Activated naive CD8-positive, alpha-beta T cell (primary cell): ENCODE results near the gene HSD17B7.

Source experiments
- H3K27ac Mint-ChIP-seq: one replicate; pipeline ENCODE4 v1.8.0; 2021; ENCODE audit warnings: mixed read lengths
- H3K27me3 Mint-ChIP-seq: one replicate; pipeline ENCODE4 v1.8.0; 2021; ENCODE audit warnings: mixed read lengths
- H3K36me3 Mint-ChIP-seq: one replicate; pipeline ENCODE4 v1.8.0; 2021; ENCODE audit warnings: mixed read lengths
- H3K4me1 Mint-ChIP-seq: one replicate; pipeline ENCODE4 v1.8.0; 2021; ENCODE audit warnings: low read depth, mixed read lengths
- H3K4me3 Mint-ChIP-seq: one replicate; pipeline ENCODE4 v1.8.0; 2021; ENCODE audit warnings: mild to moderate bottlenecking, mixed read lengths
- H3K9me3 Mint-ChIP-seq: one replicate; pipeline ENCODE4 v1.8.0; 2021; ENCODE audit warnings: low read depth, mixed read lengths

Gene HSD17B7

DNA sequence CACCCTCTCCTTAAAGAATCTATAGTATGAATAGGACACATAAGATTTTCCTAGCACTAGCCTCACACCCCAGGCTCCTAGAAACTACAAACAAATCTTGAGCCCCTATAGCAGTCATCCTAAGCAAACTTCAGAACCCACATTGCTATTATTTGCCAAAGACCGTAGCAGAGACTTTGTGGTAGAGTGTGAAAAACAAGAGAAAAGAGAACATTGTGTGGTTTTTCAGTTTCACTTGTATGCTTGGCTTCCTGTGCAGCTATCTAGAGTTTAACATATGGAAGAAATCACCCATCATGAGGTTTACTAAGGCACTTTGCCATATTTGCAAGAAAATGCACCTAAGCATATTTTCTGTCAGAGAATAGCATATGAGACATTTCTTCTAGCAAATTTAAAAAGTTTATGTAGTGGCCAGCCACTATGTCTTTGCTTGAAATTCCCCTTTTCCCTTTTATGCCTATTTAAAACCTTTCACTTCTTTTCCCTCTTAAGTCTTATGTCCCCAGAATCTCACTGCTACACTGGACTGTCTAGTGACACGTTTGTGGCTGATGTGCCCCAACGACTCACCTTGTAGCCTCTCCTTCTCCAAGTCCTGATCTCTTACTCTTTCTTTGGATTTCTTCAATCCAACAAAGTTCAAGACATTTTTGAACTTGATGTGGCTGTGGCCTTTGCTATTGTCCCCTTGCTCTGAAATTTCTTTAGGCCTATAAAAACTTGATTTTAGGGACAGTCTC lies 44.8 kb downstream of the HSD17B7 start:
- Mint-ChIP-seq H3K4me1 (peaks cover 5% of the 10 kb centered on the region), H3K9me3 (peaks cover 14% of the 10 kb centered on the region), H3K27ac (no peak overlapping the region), H3K4me3 (no peak overlapping the region), H3K27me3 (peaks cover 19% of the 10 kb centered on the region), H3K36me3 (peaks cover 10% of the 10 kb centered on the region)

- H3K4me1 Mint-ChIP-seq = peaks cover 5% of the 10 kb centered on the region
- peaks cover 14% of the 10 kb centered on the region for H3K9me3 Mint-ChIP-seq
- no peak overlapping the region for H3K4me3 Mint-ChIP-seq
- H3K36me3 Mint-ChIP-seq = peaks cover 10% of the 10 kb centered on the region
- H3K27ac Mint-ChIP-seq = no peak overlapping the region
- peaks cover 25% of the 10 kb centered on the region for H3K27me3 Mint-ChIP-seq
These were observed 48.4 kb downstream of the HSD17B7 start for GRCh38 chr1:162838863-162839262.

DNA sequence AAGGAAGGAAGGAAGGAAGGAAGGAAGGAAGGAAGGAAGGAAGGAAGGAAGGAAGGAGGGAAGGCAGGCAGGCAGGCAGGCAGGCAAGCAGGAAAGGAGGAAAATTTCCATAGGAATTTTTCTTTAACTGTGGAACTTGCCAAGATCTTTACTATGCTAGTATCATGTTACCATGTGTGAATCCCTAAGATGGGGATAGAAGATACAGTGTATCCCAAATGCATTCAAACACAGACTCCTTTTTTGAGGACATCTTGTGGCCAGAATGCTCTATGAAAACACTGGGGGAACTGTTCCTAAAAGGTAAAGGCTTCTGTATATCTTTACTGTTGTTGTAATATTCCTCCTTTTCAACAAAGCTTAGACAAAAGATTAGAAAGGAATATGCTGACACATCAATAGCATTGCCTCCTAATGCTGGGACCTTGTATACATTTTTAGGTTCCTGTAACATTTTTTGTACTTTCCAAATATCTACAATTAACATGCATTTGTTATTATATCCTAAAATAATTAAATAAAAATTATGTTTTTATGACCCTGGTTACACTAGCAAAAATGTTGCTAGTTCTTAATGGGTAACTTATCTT lies 49.8 kb downstream of the HSD17B7 start:
- Mint-ChIP-seq H3K4me3 (no peak overlapping the region), H3K36me3 (peaks cover 10% of the 10 kb centered on the region), H3K27me3 (peaks cover 21% of the 10 kb centered on the region), H3K27ac (no peak overlapping the region), H3K9me3 (peaks cover 14% of the 10 kb centered on the region), H3K4me1 (peaks cover 1% of the 10 kb centered on the region)

DNA sequence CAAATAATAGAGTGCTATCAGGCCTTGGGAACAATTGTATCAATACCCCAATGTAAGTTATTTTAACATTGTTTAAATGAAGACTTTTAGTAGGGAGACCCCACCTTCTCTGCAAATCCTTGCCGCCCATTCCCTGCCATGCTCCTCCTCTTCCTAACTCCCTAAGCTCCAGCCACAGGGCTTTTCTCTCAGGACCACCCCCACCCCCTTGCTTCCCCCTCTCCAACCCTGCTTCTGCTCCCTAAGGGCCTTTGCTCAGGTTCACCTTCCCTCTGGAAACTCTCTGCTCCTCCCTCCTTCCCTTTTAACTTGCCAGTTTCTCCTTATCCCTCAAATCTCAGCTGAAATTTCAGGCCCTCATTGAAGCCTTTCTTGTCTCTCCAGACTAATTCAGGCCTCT lies 53.7 kb downstream of the HSD17B7 start:
- H3K27me3 Mint-ChIP-seq = peaks cover 13% of the 10 kb centered on the region
- H3K9me3 Mint-ChIP-seq = peaks cover 4% of the 10 kb centered on the region
- H3K36me3 Mint-ChIP-seq = no peaks in the 10 kb centered on the region
- H3K4me1 Mint-ChIP-seq = no peaks in the 10 kb centered on the region
- H3K27ac Mint-ChIP-seq = no peak overlapping the region
- no peak overlapping the region for H3K4me3 Mint-ChIP-seq

DNA sequence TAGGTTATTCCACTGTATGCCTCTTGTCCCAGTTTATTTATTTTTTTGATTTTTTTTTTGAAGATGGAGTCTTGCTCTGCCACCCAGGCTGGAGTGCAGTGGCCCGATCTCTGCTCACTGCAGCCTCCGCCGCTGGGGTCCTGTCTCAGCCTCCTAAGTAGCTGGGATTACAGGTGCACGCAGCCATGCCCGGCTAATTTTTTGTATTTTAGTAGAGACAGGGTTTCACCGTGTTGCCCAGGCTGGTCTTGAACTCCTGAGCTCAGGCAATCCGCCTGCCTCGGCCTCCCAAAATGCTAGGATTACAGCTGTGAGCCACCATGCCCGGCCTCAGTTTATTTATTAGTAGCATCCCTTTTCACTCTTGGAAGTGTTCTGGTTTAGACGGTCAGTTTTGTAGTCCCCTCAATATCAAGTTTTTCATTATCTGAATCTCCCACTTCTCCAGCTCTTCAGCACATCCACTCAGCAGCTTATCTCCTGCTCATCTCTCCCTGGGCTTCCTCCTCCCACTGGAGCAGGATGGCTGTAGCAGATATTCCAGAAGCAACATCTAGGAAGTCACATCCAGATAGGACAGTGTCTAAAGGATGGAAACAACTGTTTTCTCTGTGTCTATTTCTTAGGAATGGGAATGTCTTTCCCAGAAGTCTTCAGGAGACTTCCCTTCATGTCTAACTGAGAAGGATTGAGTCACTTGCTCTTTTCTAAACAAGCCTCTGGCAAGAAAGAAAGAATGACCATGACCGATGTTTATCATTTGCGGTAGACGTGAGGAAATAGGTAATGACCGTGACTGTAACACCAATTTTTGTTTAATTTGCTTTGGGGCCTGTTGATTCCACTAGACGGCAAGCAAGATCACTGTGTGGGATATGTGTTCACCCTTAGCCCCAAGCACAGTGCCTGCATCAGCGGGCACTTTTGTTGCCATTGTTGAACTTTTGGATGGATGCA lies 56.0 kb downstream of the HSD17B7 start:
- Mint-ChIP-seq H3K27me3 (peaks cover 6% of the 10 kb centered on the region), H3K36me3 (no peaks in the 10 kb centered on the region), H3K4me3 (no peak overlapping the region), H3K27ac (no peak overlapping the region), H3K9me3 (no peaks in the 10 kb centered on the region), H3K4me1 (no peaks in the 10 kb centered on the region)

DNA sequence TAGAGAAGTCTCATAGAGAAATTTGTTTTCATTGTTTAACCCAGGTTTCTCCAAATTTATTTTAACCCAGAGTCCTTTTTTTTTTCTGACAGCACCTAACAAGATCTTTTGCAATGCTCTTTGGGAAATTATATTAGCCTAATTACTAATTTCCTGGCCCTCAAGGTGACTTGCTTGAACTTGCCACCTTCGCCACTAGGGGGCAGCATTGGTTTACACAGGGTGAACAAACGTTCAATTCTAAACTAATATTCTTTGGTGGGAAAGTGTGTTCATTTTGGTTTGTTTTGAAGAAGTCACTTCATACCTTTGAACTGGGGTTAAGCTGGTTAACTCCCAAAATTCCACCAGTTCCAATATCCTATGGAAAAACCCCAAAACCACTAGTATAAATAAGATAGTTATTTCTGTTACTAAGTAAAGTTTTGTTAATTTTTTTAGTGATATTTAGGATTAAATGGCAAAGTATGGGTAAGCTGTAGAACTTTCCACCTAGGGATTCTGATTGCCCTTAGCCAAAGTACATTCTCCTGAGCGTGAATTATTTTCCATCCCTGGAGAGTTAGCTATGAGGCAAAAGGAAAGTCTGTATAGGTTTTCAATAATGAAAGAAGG lies 57.4 kb downstream of the HSD17B7 start:
- no peaks in the 10 kb centered on the region for H3K4me1 Mint-ChIP-seq
- no peak overlapping the region for H3K4me3 Mint-ChIP-seq
- no peaks in the 10 kb centered on the region for H3K9me3 Mint-ChIP-seq
- H3K27ac Mint-ChIP-seq = no peak overlapping the region
- peaks cover 3% of the 10 kb centered on the region for H3K27me3 Mint-ChIP-seq
- no peaks in the 10 kb centered on the region for H3K36me3 Mint-ChIP-seq

DNA sequence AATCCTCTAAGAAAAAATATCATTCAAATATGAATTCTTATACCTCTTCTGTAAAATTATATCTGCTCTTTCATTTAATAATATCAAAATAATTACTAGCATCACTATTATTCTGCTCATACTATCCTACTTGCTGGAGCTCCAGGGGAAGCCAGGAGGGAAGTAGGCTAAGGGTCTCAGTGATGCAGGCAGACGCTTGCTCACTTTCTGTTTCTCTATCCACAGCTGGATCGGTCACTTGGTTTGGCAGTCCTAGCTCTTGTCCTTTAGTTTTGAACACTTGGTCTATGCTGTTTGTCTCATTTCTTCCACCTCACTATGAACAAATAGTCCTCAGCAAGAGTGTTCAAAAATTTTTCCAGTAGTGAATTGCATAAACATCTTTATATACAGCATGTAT lies 59.2 kb downstream of the HSD17B7 start:
- peaks cover 2% of the 10 kb centered on the region for H3K27me3 Mint-ChIP-seq
- no peaks in the 10 kb centered on the region for H3K4me1 Mint-ChIP-seq
- H3K4me3 Mint-ChIP-seq = no peak overlapping the region
- no peaks in the 10 kb centered on the region for H3K36me3 Mint-ChIP-seq
- H3K27ac Mint-ChIP-seq = no peak overlapping the region
- no peaks in the 10 kb centered on the region for H3K9me3 Mint-ChIP-seq

- no peaks in the 10 kb centered on the region for H3K36me3 Mint-ChIP-seq
These were observed 60.8 kb downstream of the HSD17B7 start for GRCh38 chr1:162851341-162851740.

GRCh38 chr1:162854245-162854882 lies 63.9 kb downstream of the HSD17B7 start:
- no peak overlapping the region for H3K4me3 Mint-ChIP-seq
- no peaks in the 10 kb centered on the region for H3K36me3 Mint-ChIP-seq
- H3K27me3 Mint-ChIP-seq = peaks cover 2% of the 10 kb centered on the region
- no peaks in the 10 kb centered on the region for H3K4me1 Mint-ChIP-seq
- no peaks in the 10 kb centered on the region for H3K9me3 Mint-ChIP-seq
- H3K27ac Mint-ChIP-seq = no peak overlapping the region

More at GRCh38 chr1:162851341-162851740, 60.8 kb downstream of the HSD17B7 start:
- Mint-ChIP-seq H3K4me1 (no peaks in the 10 kb centered on the region), H3K4me3 (no peak overlapping the region), H3K27ac (no peak overlapping the region), H3K9me3 (no peaks in the 10 kb centered on the region), H3K27me3 (peaks cover 2% of the 10 kb centered on the region)

DNA sequence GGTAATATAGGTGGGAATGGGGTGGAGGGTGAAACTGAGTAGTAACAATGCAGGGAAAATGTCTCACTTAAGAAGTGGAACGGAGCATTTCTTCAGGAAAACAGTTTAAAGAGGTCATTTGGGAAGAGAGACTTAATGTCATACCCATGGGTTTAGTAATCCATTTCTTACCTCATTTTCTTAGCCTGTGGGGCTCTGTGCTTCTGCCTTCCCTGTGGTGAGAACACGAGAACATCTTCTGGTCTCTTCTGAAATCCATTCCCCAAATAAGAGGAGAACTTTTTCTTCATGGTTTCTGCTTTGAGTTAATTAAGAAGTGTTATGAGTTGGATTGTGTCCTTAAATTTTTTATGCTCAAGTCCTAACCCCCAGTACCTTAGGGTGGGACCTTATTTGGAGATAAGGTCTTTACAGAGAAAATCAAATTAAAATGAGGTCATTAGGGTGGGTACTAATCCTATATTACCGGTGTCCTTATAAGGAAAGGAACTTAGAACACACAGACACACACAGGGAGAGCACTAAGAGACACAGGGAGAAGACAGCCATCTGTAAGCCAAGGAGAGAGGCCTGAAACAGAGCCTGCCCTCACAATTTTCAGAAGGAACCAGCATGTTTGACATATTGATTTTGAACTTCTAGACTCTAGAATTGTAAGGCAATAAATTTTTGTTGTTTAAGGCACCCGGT lies 65.1 kb downstream of the HSD17B7 start:
- H3K9me3 Mint-ChIP-seq = no peaks in the 10 kb centered on the region
- no peaks in the 10 kb centered on the region for H3K36me3 Mint-ChIP-seq
- H3K27ac Mint-ChIP-seq = no peak overlapping the region
- no peak overlapping the region for H3K4me3 Mint-ChIP-seq
- H3K27me3 Mint-ChIP-seq = peaks cover 2% of the 10 kb centered on the region
- no peaks in the 10 kb centered on the region for H3K4me1 Mint-ChIP-seq

DNA sequence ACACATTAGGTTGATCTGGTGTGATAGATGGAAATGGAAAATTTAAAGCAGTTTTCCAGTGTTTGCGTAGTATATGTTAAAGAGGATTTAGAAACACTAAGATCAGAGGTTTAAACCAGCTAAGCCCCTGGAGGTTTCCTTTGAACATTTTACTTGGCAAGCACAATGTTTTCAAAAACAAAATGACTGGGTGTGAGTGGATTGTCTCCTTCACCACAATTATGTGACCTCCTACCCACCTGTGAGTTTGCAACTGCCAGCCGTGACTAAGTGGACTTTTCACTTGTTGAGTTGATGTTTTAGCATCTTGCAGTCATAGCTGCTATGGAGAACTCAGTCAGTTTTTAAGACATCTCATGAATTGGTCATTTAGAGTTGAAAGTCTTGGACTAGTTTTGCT lies 65.8 kb downstream of the HSD17B7 start:
- no peaks in the 10 kb centered on the region for H3K36me3 Mint-ChIP-seq
- H3K27me3 Mint-ChIP-seq = peaks cover 2% of the 10 kb centered on the region
- H3K27ac Mint-ChIP-seq = no peak overlapping the region
- no peak overlapping the region for H3K4me3 Mint-ChIP-seq
- H3K4me1 Mint-ChIP-seq = no peaks in the 10 kb centered on the region
- no peaks in the 10 kb centered on the region for H3K9me3 Mint-ChIP-seq

DNA sequence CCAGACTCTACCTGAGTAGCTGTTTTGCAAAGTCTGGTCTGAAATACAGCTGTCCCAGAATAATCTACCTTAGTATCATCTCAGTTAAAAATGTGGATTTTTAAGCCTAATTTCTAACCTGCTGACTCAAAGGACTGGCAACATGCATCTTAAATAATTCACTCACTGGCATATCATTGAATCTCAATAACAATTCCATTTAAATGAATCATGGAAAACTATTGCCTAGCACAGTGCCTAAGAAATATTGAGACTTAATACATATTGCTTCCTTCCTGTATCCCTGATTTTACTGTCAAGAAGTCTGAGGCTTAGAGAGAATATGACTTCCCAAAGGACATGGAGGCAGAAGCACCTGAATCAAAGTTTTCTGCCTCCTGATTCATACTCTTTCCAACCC lies 67.3 kb downstream of the HSD17B7 start:
- no peak overlapping the region for H3K4me3 Mint-ChIP-seq
- no peaks in the 10 kb centered on the region for H3K36me3 Mint-ChIP-seq
- H3K27ac Mint-ChIP-seq = no peak overlapping the region
- no peaks in the 10 kb centered on the region for H3K9me3 Mint-ChIP-seq
- no peaks in the 10 kb centered on the region for H3K4me1 Mint-ChIP-seq
- peaks cover 7% of the 10 kb centered on the region for H3K27me3 Mint-ChIP-seq

GRCh38 chr1:162859191-162859590 lies 68.7 kb downstream of the HSD17B7 start:
- no peaks in the 10 kb centered on the region for H3K9me3 Mint-ChIP-seq
- no peaks in the 10 kb centered on the region for H3K4me1 Mint-ChIP-seq
- H3K27me3 Mint-ChIP-seq = peaks cover 13% of the 10 kb centered on the region
- no peak overlapping the region for H3K27ac Mint-ChIP-seq
- H3K36me3 Mint-ChIP-seq = no peaks in the 10 kb centered on the region
- no peak overlapping the region for H3K4me3 Mint-ChIP-seq

GRCh38 chr1:162861101-162861500 lies 70.6 kb downstream of the HSD17B7 start, which contains the start of gene CCDC190:
TSS of gene CCDC190 (minus strand) at chr1:162861175. CDS start at chr1:162859646, 1,529 bp downstream.
- Mint-ChIP-seq H3K27ac (no peak within 1 kb of the TSS), H3K4me1 (no peaks in the 10 kb centered on the region), H3K9me3 (no peaks in the 10 kb centered on the region), H3K27me3 (peaks cover 15% of the 10 kb centered on the region), H3K36me3 (no peaks in the 10 kb centered on the region), H3K4me3 (no peak within 1 kb of the TSS)
